ENCODE measurements around the gene FEM1A.
"Not testable (repeated sequence)": the region's sequence is repeated elsewhere in the genome, so short reads cannot be mapped to it uniquely, and the experiment has no call there.

GRCh38 chr19:4793278-4793677, 1.7 kb downstream of the FEM1A start:
- not testable (repeated sequence) for TF ChIP-seq CTCF (IDR thresholded peaks at IDR 0.05; ENCODE audit: low read depth, low read length, poor library complexity, severe bottlenecking); EZH2phosphoT487 (IDR thresholded peaks at IDR 0.05; ENCODE audit: borderline replicate concordance, low read length)
